HG03045 (cell line): ENCODE results near the gene TLR10.

Experiments used
- ATAC-seq: cut with Tn5 transposase; IDR thresholded peaks from one replicate; pipeline ENCODE4 v1.9.1; 2021; ENCODE audit warnings: mild to moderate bottlenecking, moderate library complexity; ENCODE audit not compliant: unreplicated experiment

The TLR10 gene

GRCh38 chr4:38733663-38734062 lies 49.1 kb downstream of the TLR10 start:
- no peak for ATAC-seq

GRCh38 chr4:38730830-38731646 lies 51.8 kb downstream of the TLR10 start:
- ATAC-seq, result peak; percentile 84

- no peak for ATAC-seq
These were observed 52.3 kb downstream of the TLR10 start for GRCh38 chr4:38730493-38730829.

GRCh38 chr4:38728631-38729141 lies 54.1 kb downstream of the TLR10 start:
- ATAC-seq, result no peak

GRCh38 chr4:38724475-38724808 lies 58.3 kb downstream of the TLR10 start:
- ATAC-seq, result no peak

GRCh38 chr4:38723726-38724474 lies 58.9 kb downstream of the TLR10 start:
- ATAC-seq, result no peak

GRCh38 chr4:38723114-38723513 lies 59.7 kb downstream of the TLR10 start:
- no peak for ATAC-seq
